H1 (cell line): ENCODE results near the gene TENT5A. TPM values are rescaled to one million over a fixed set of nuclear protein-coding genes. Genes with fewer than 3 reads are reported as not detected.

Source experiments
- CBX5 ChIP-seq: fragments of 300-800, 300-1000 bp; sonication (generic); IDR thresholded peaks from 2 replicates; pipeline ENCODE4 v1.7.1; 2016; ENCODE audit warnings: antibody characterized with exemption, low read length, low read depth
- EZH2 ChIP-seq: fragments of 200-600 bp; sonication (generic); IDR thresholded peaks from 2 replicates; pipeline ENCODE4 v1.7.1; 2012; ENCODE audit warnings: low read depth, mild to moderate bottlenecking, moderate library complexity, low read length, inconsistent platforms; ENCODE audit not compliant: severe bottlenecking
- KDM5A ChIP-seq: fragments of 200-600 bp; IDR thresholded peaks from 2 replicates; pipeline ENCODE4 v1.7.1; 2012; ENCODE audit warnings: mild to moderate bottlenecking, low read length, inconsistent platforms, mixed read lengths
- SIRT6 ChIP-seq: IDR thresholded peaks from one replicate; pipeline ENCODE4 v1.7.1; 2012; ENCODE audit warnings: low read length, inconsistent platforms
- TCF12 ChIP-seq: IDR thresholded peaks from 2 replicates; pipeline ENCODE4 v1.6.1; 2011; ENCODE audit warnings: low read depth, mild to moderate bottlenecking, low read length
- USF2 ChIP-seq: IDR thresholded peaks from 2 replicates; pipeline ENCODE4 v1.6.1; 2011; ENCODE audit warnings: low read length, improper control_type of control experiment
- polyA plus RNA-seq, 7 experiments: library from polyadenylated mRNA; depleted of rRNA in 3 of 7; stranded (reverse) in 5 of 7; unstranded in 2 of 7; fragments of >200 nt in 5 of 7; fragments of 200-250 nt in 2 of 7; gene quantifications; 1 replicate in 5 of 7; 2 replicates in 1 of 7; 4 replicates in 1 of 7; pipeline versions ENCODE4 v1.2.1 to v1.2.3, GENCODE V29; 2011 to 2013; ENCODE audit warnings: missing spikeins in 2 of 7, mixed read lengths in 2 of 7
- total RNA-seq: library from RNA; stranded (reverse); fragmentation: NEBNext Ultra II Directional; extraction: Animal tissue kit (Norgen Biotek cat#: 25700); gene quantifications from 2 replicates; pipeline ENCODE4 v1.2.1, GENCODE V29; 2021

TENT5A gene
- total and polyA plus RNA-seq, 2 of the 8 experiments (the other 6 are each of a cell fraction or from before 2014, with no cell fraction given), result 0.91 to 2.9 TPM

GRCh38 chr6:81697559-81697958 is 54.9 kb downstream of the TENT5A start (continued):
- TF ChIP-seq EZH2 (no peak), USF2 (no peak), TCF12 (no peak), KDM5A (no peak), CBX5 (no peak), SIRT6 (no peak)
